HL-60/S4 treated with phorbol 12-myristate 13-acetate at 8.2 ng/mL for 4 days and 3 days (cell line): ENCODE data around the gene ADAMTS4.

Experiments used
- in situ Hi-C: fragments of 300-500 bp; cut with MboI; formaldehyde crosslinking; loops from 2 replicates; pipeline ENCODE4 v1.15.0; 2022; ENCODE audit warnings: low sequenced_read_pairs

Gene ADAMTS4

DNA sequence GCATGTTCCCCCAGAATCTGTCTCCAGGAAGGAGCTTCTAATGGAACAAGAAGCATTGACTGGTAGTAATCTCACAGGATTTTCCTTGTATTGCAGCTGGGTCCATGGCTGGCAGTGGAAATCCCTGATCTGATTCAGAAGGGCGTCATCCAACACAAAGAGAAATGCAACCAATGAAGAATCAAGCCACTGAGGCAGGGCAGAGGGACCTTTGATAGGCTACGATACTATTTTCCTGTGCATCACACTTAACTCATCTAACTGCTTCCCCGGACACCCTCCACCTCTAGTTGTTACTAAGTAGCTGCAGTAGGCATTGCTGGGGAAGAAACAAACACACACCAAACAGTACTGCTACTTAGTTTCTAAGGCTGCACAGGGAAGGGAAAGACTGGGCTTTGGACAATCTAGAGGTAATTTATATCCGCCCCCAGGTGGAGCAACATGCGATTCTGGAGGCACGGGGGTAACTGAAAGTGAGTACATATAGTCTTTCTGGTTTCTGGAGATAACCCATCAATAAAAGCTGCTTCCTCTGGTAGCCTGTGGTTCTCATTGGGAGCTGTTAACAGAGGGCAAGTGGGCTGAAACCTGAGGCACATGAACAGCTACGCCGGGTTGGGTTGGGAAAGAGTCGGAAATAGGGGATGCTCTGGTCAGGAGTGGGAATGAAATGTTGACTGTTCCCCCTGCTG, 40.4 kb downstream of the ADAMTS4 start:
- in situ Hi-C loops, result no loop called here

GRCh38 chr1:161157867-161158266, 41.0 kb downstream of the ADAMTS4 start:
- in situ Hi-C loops, result no loop called here

GRCh38 chr1:161153682-161154337, 45.0 kb downstream of the ADAMTS4 start, which contains the start of gene UFC1:
Gene UFC1 (plus strand): TSS chr1:161153978. CDS start chr1:161153998, 20 bp downstream.
- in situ Hi-C loops, result no loop called here

- in situ Hi-C loops, result no loop called here
Observed at GRCh38 chr1:161153176-161153575, 45.7 kb downstream of the ADAMTS4 start.

DNA sequence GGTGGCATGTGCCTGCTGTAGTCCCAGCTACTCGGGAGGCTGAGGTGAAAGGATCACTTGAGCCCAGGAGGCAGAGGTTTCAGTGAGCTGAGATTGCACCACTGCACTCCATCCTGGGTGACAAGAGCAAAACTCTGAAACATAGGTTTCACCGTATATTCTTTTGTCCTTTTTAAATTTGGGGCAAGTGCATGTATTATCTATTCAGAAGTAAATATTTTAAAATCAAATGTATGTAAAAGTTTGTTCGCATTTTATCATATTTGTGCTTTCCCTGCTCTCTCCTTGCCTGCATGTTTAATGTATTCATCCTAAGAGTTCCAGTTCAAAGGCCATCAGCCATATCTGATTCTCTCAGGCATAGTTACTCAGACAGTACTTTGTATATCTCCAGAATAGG, 53.0 kb downstream of the ADAMTS4 start:
- in situ Hi-C loops, result no loop called here

DNA sequence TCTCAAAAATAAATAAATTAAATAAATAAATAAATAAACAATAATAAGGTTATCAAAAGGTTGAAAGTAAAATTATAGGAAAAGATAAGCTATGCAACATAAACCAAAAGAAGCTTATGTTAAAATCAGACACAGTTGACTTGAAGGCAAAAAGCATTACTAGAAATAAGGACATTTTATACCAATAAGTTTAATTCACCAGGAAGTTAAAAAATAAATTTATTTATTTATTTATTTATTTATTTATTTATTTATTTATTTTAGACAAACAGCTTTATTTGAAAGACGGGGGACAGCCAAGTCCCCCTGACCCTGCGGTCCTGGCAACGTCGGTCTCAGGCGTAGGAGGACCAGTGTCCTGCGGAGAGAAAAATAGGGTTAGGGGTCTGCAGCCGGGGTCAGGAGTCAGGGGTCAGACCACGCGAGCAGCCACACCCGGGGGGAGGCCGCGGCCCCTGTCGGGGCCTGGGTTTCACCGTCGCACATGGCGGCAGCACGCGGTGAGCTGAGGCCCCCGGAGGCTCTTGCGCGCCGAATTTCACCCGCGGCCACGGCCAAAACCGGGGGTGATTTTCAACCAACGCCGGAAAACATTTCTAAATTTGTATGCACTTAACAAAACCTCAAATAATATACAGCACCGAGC, 58.0 kb downstream of the ADAMTS4 start:
- in situ Hi-C loops, result no loop called here

GRCh38 chr1:161139766-161140165, 59.1 kb downstream of the ADAMTS4 start:
- in situ Hi-C loops, result no loop called here

DNA sequence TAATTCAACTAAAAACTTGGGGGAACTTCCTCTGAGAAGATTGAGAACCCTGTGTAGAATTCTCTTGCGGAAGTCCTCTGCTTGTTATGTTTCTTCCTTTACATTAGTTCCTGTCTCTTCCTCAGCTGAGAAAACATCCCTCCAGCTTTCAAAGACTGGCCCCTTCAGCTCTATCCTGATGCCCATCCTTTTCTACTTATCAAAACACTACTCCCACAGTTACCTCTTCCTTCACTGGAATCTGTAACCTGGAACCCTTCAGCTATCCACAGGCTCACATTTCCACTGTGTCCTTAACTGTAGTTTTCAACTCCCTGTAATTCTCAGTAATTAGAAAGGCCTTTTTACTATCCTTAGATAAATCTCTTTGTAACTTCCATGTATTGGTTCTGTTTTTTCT, 60.4 kb downstream of the ADAMTS4 start:
- in situ Hi-C loops, result no loop called here

DNA sequence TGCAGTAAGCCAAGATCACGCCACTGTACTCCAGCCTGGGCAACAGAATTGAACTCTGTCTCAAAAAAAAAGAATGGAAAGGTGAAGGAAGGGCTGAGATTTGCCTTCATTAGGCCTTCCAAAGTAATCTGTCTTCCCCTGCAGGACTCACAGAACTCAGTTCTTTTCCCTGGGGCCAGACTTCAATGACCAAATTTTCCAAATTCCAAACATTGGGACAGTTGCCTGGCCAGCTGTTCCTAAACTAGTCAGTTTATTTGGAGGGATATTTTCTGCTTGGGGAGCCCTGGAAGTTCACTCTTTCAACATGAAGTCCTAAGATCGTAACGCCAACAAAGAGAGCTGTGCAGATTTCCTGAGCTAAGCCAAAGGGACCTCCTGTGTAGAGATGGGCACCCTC, 61.0 kb downstream of the ADAMTS4 start:
- in situ Hi-C loops, result no loop called here
